Activated CD4-positive, alpha-beta memory T cell treated with anti-CD3 and anti-CD28 coated beads for 36 hours (primary cell): Measurements from ENCODE around the gene TMEM187. TPM values are rescaled to one million over a fixed set of nuclear protein-coding genes. Genes with fewer than 3 reads are reported as not detected.

Source experiments
- CTCF ChIA-PET: fragments of 350-600 bp; sonication (Branson Sonifier 250); formaldehyde crosslinking; loops from one replicate; lab custom pipeline; 2021; ENCODE audit warnings: antibody characterized with exemption, inconsistent platforms; lab: Charles Lee
- POLR2A ChIA-PET: fragments of 350-600 bp; sonication (Branson Sonifier 250); formaldehyde crosslinking; loops from one replicate; lab custom pipeline; 2021; ENCODE audit warnings: antibody characterized with exemption; lab: Charles Lee
- DNase-seq: peaks from one replicate; pipeline ENCODE4 v3.0.0-alpha.2; 2020
- H3K27ac Mint-ChIP-seq: one replicate; pipeline ENCODE4 v1.8.0; 2021; ENCODE audit warnings: mixed read lengths
- H3K27me3 Mint-ChIP-seq: one replicate; pipeline ENCODE4 v1.8.0; 2021; ENCODE audit warnings: mixed read lengths
- H3K36me3 Mint-ChIP-seq: one replicate; pipeline ENCODE4 v1.8.0; 2021; ENCODE audit warnings: mixed read lengths
- H3K4me1 Mint-ChIP-seq: one replicate; pipeline ENCODE4 v1.8.0; 2021; ENCODE audit warnings: low read depth, mixed read lengths
- H3K4me3 Mint-ChIP-seq: one replicate; pipeline ENCODE4 v1.8.0; 2021; ENCODE audit warnings: mild to moderate bottlenecking, mixed read lengths
- H3K9me3 Mint-ChIP-seq: one replicate; pipeline ENCODE4 v1.8.0; 2021; ENCODE audit warnings: mixed read lengths
- intact Hi-C: fragments of 100-400 bp; cut with micrococcal nuclease; formaldehyde crosslinking; loops from one replicate; pipeline ENCODE4 v1.15.1; 2023
- total RNA-seq, 2 experiments: library from RNA; stranded (reverse); gene quantifications; one replicate each; pipeline ENCODE4 v1.2.3, GENCODE V29; 2021

Gene TMEM187
- total RNA-seq, 2 experiments from 2014 or later: 8.6 to 9.1 TPM

GRCh38 chrX:153927922-153928760 lies 44.4 kb upstream of the TMEM187 start:
- Mint-ChIP-seq H3K4me1 (peaks cover 35% of the 10 kb centered on the region), H3K36me3 (peaks cover 22% of the 10 kb centered on the region), H3K4me3 (peak overlapping the region; percentile 86), H3K9me3 (no peaks in the 10 kb centered on the region), H3K27me3 (no peaks in the 10 kb centered on the region), H3K27ac (peak overlapping the region; percentile 98)
- ChIA-PET CTCF (interaction anchor here (0.8 to 13.4 kb wide), 6 partner anchors 11 to 134 kb away, joined by 3 to 93 read pairs (median 3); partner anchors contain the start of genes IDH3G, RENBP and SSR4), POLR2A (interaction anchor here (0.9 to 6.2 kb wide), 4 partner anchors 12 to 42 kb away, joined by 3 to 68 read pairs (median 4); partner anchors contain the start of genes HCFC1 and TMEM187)
- DNase-seq: peak; percentile 96
- intact Hi-C loops: loop anchor here (1.0 to 5.0 kb wide), 6 partner anchors 44 to 469 kb away; partner anchors contain the start of genes ABCD1, BCAP31, IDH3G and MECP2

DNA sequence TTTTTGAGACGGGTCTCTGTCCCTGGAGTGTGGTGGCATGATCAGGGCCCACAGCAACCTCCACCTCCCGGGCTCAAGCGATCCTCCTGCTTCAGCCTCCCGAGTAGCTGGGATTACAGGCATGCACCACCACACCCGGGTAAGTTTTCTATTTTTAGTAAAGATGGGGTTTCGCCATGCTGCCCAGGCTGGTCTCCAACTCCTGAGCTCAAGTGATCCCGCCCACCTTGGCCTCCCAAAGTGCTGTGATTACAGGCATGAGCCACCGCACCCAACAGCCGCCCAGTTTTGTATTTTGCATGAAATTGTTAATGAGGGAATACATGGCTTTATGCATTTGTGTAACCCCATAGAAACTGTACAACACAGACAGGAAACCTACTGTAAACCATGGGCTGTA lies 43.7 kb upstream of the TMEM187 start:
- Mint-ChIP-seq H3K27ac (peak overlapping the region; percentile 86), H3K36me3 (peaks cover 21% of the 10 kb centered on the region), H3K27me3 (no peaks in the 10 kb centered on the region), H3K4me1 (peaks cover 32% of the 10 kb centered on the region), H3K9me3 (no peaks in the 10 kb centered on the region), H3K4me3 (peak overlapping the region; percentile 84)
- POLR2A ChIA-PET: interaction anchor here (0.9 to 6.2 kb wide), 3 partner anchors 16 to 41 kb away, joined by 3 to 68 read pairs (median 4); partner anchors contain the start of genes HCFC1 and TMEM187
- intact Hi-C loops: loop anchor here (1.0 to 5.0 kb wide), 6 partner anchors 43 to 468 kb away; partner anchors contain the start of genes ABCD1, BCAP31, IDH3G and MECP2
- CTCF ChIA-PET: interaction anchor here (0.8 to 13.4 kb wide), 4 partner anchors 18 to 134 kb away, joined by 3 to 93 read pairs (median 3); partner anchors contain the start of genes IDH3G, RENBP and SSR4
- peak; percentile 31 for DNase-seq

DNA sequence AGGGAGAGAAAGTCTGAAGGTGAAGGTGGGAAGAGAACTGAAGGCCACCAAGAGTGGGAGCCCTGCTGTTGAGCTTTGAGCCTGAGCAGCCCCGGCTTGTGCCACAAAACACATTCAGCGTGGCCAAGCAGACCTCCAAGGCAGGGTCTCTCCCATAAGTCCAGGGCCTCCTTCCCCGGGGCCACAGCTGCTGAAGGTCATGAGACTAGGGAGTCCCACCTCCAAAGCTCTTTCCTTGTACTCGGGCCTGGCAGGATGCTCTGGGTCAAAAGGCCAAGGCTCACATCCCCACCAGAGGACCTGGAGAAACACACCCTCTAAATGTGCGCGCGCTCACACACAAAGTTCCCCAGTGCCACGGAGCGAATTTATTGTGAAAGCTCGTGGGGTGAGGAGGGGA lies 43.0 kb upstream of the TMEM187 start:
- ChIA-PET CTCF (interaction anchor here (13.4 kb wide), 1 partner anchor 17 kb away, joined by 93 read pairs; the partner anchor contains the start of gene RENBP), POLR2A (no interaction called here)
- peak overlapping the region; percentile 86 for H3K27ac Mint-ChIP-seq
- no peaks in the 10 kb centered on the region for H3K9me3 Mint-ChIP-seq
- H3K27me3 Mint-ChIP-seq: no peaks in the 10 kb centered on the region
- DNase-seq: no peak
- intact Hi-C loops: loop anchor here (5.0 kb wide), 3 partner anchors 168 to 468 kb away; partner anchors contain the start of genes ABCD1, BCAP31, MECP2 and RPL10
- H3K4me1 Mint-ChIP-seq: peaks cover 27% of the 10 kb centered on the region
- peak overlapping the region; percentile 84 for H3K4me3 Mint-ChIP-seq
- peaks cover 17% of the 10 kb centered on the region for H3K36me3 Mint-ChIP-seq

GRCh38 chrX:153930011-153930910 lies 42.3 kb upstream of the TMEM187 start:
- intact Hi-C loops: loop anchor here (10.0 kb wide), 1 partner anchor 455 kb away; the partner anchor contains the start of gene HAUS7
- H3K36me3 Mint-ChIP-seq: peaks cover 11% of the 10 kb centered on the region
- DNase-seq: no peak
- no peaks in the 10 kb centered on the region for H3K27me3 Mint-ChIP-seq
- no peak overlapping the region for H3K4me3 Mint-ChIP-seq
- peak overlapping the region; percentile 86 for H3K27ac Mint-ChIP-seq
- POLR2A ChIA-PET: no interaction called here
- no peaks in the 10 kb centered on the region for H3K9me3 Mint-ChIP-seq
- CTCF ChIA-PET: interaction anchor here (13.4 kb wide), 1 partner anchor 17 kb away, joined by 93 read pairs; the partner anchor contains the start of gene RENBP
- H3K4me1 Mint-ChIP-seq: peaks cover 27% of the 10 kb centered on the region

DNA sequence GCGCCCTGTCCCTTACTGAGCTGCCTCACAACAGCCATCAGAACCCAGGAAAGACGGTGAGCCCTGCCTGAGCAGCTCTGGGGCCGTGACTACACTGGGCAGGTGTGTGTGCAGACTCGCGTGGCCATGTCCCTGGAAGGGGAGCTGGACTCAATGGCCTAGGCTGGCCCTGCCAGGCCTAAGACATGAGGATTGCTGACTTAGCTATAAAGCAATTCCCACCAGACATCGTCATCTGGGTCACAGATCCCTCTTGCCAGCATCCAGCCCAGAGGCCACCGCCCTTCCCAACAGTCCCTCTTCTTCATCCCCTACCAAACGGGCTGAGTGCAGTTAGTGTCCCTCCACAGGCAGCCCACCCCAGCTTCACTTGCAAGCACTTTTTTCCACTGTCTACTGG lies 41.4 kb upstream of the TMEM187 start:
- POLR2A ChIA-PET: no interaction called here
- DNase-seq: no peak
- CTCF ChIA-PET: interaction anchor here (13.4 kb wide), 1 partner anchor 16 kb away, joined by 93 read pairs; the partner anchor contains the start of gene RENBP

DNA sequence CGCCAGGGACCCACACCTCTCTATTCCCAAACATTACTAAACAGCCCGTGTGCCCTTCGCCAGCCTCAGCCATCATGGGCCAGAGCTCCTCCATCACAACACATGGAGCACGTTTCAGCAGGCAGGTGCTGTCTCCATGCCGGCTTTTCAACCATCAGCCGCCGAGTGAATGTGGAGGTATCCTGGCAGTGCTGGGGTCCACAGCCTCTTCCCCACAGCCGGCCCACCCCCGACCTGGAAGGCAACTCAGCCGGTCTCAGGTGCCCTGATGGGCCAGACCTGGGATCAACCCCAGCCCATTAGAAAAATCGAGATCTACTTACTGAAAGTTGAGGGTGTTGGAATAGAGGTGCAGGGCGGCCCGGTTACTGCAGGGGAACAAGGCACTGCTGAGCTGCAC lies 40.8 kb upstream of the TMEM187 start:
- DNase-seq: no peak
- H3K4me1 Mint-ChIP-seq: peaks cover 34% of the 10 kb centered on the region
- CTCF ChIA-PET: interaction anchor here (13.4 kb wide), 1 partner anchor 15 kb away, joined by 93 read pairs; the partner anchor contains the start of gene RENBP
- no peaks in the 10 kb centered on the region for H3K9me3 Mint-ChIP-seq
- no peaks in the 10 kb centered on the region for H3K27me3 Mint-ChIP-seq
- POLR2A ChIA-PET: no interaction called here
- no peak overlapping the region for H3K4me3 Mint-ChIP-seq
- peak overlapping the region; percentile 38 for H3K27ac Mint-ChIP-seq
- peaks cover 9% of the 10 kb centered on the region for H3K36me3 Mint-ChIP-seq
- intact Hi-C loops: loop anchor here (10.0 kb wide), 1 partner anchor 457 kb away; the partner anchor contains the start of gene HAUS7

More for the DNA sequence above, 41.4 kb upstream of the TMEM187 start:
- H3K9me3 Mint-ChIP-seq: no peaks in the 10 kb centered on the region
- peaks cover 32% of the 10 kb centered on the region for H3K4me1 Mint-ChIP-seq
- no peaks in the 10 kb centered on the region for H3K27me3 Mint-ChIP-seq
- H3K27ac Mint-ChIP-seq: peak overlapping the region; percentile 38
- intact Hi-C loops: loop anchor here (10.0 kb wide), 1 partner anchor 456 kb away; the partner anchor contains the start of gene HAUS7
- H3K36me3 Mint-ChIP-seq: peaks cover 9% of the 10 kb centered on the region
- no peak overlapping the region for H3K4me3 Mint-ChIP-seq

- POLR2A ChIA-PET: no interaction called here
- H3K27me3 Mint-ChIP-seq: no peaks in the 10 kb centered on the region
- H3K4me1 Mint-ChIP-seq: peaks cover 34% of the 10 kb centered on the region
- no peaks in the 10 kb centered on the region for H3K9me3 Mint-ChIP-seq
- CTCF ChIA-PET: interaction anchor here (1.7 to 13.4 kb wide), 2 partner anchors 15 to 35 kb away, joined by 4 to 93 read pairs; partner anchors contain the start of gene RENBP
- H3K36me3 Mint-ChIP-seq: peaks cover 9% of the 10 kb centered on the region
- no peak for DNase-seq
- no peak overlapping the region for H3K4me3 Mint-ChIP-seq
- peak overlapping the region; percentile 33 for H3K27ac Mint-ChIP-seq
- intact Hi-C loops: loop anchor here (10.0 kb wide), 1 partner anchor 458 kb away; the partner anchor contains the start of gene HAUS7
Observed at GRCh38 chrX:153932220-153932915, 40.2 kb upstream of the TMEM187 start.

DNA sequence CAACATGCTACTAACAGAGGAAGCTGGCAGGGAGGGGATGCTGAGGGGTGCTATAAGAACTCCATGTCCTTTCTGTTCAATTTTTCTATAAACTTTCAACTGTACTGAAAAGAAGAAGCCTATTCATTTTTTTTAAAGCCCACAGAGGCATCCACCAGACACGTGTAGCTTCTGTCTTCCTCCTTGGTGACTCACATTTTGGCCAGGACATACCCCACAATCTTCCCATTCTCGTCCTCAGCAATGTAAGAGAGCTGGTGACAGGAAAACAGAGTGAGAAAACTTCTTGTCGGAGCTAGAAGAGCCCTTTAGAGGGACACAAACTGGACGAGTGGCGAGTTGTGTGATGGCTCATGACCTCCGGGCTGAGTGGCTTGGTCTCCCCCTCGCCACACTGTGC lies 38.8 kb upstream of the TMEM187 start:
- H3K27ac Mint-ChIP-seq: peak overlapping the region; percentile 74
- no peaks in the 10 kb centered on the region for H3K9me3 Mint-ChIP-seq
- DNase-seq: no peak
- no peaks in the 10 kb centered on the region for H3K27me3 Mint-ChIP-seq
- peak overlapping the region; percentile 88 for H3K4me3 Mint-ChIP-seq
- peaks cover 38% of the 10 kb centered on the region for H3K4me1 Mint-ChIP-seq
- intact Hi-C loops: loop anchor here (10.0 kb wide), 1 partner anchor 459 kb away; the partner anchor contains the start of gene HAUS7
- H3K36me3 Mint-ChIP-seq: peaks cover 7% of the 10 kb centered on the region
- ChIA-PET POLR2A (interaction anchor here (2.0 kb wide), 1 partner anchor 8 kb away, joined by 7 read pairs; the partner anchor contains the start of gene ARHGAP4), CTCF (interaction anchor here (1.3 to 13.4 kb wide), 4 partner anchors 8 to 33 kb away, joined by 3 to 93 read pairs (median 8); partner anchors contain the start of genes ARHGAP4 and RENBP)

DNA sequence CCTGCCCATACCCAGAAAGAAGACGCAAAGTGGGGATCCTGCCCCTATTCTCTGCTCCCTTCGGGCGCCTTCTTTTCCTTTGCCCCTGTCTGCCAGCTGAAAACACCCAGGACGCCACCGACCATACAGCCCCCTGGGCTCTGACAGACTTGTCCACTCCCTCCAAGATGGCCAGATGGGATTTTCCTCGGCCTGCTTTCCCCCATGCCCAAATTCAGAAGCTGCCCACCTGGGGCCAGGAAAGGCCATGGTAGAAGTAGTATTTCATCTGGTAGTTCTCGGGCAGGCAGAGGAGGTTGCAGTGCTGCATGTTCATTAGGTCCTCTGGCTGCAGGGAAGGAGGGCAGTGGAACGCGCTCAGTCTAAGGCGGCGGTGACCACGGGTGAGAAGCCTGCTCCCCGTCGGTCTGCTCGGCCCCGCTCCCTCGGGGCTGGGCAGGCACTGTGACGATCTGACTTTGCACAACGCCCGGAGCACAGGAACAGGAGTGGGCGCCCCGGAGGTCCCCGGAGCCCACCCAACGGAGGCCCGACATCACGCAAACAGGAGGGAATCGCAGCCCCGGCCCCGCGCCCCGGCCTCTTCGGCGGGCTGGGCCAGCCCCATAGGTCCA lies 38.3 kb upstream of the TMEM187 start:
- Mint-ChIP-seq H3K27ac (peak overlapping the region; percentile 74), H3K27me3 (no peaks in the 10 kb centered on the region), H3K36me3 (peaks cover 7% of the 10 kb centered on the region), H3K4me3 (peak overlapping the region; percentile 88), H3K9me3 (no peaks in the 10 kb centered on the region), H3K4me1 (peaks cover 34% of the 10 kb centered on the region)
- CTCF ChIA-PET: interaction anchor here (1.3 to 13.4 kb wide), 3 partner anchors 9 to 13 kb away, joined by 3 to 93 read pairs (median 11); partner anchors contain the start of genes ARHGAP4 and RENBP
- intact Hi-C loops: loop anchor here (10.0 kb wide), 1 partner anchor 459 kb away; the partner anchor contains the start of gene HAUS7
- POLR2A ChIA-PET: interaction anchor here (2.0 kb wide), 1 partner anchor 9 kb away, joined by 7 read pairs; the partner anchor contains the start of gene ARHGAP4
- no peak for DNase-seq
